Activated CD8-positive, alpha-beta T cell treated with anti-CD3 and anti-CD28 coated beads, Interleukin-2, amount 10 ng/mL, durations not matched to agents 7 days and 5 days (primary cell): ENCODE measurements around the gene PREX1. TPM values are rescaled to one million over a fixed set of nuclear protein-coding genes. Genes with fewer than 3 reads are reported as not detected.
A peak's percentile ranks its signal among the peaks of the same experiment; 100 is the strongest.

Experiments
- ATAC-seq: fragments of 150-1000 bp; cut with Tn5 transposase; one replicate; pipeline ENCODE4 v1.10.0; 2021; ENCODE audit warnings: moderate library complexity
- CTCF ChIA-PET: fragments of 350-600 bp; sonication (Branson Sonifier 250); formaldehyde crosslinking; loops from one replicate; lab custom pipeline; 2021; ENCODE audit warnings: antibody characterized with exemption; lab: Charles Lee
- POLR2A ChIA-PET: fragments of 350-600 bp; sonication (Branson Sonifier 250); formaldehyde crosslinking; loops from one replicate; lab custom pipeline; 2021; ENCODE audit warnings: antibody characterized with exemption; lab: Charles Lee
- DNase-seq: peaks from one replicate; pipeline ENCODE4 v3.0.0-alpha.2; 2020
- H3K27ac Mint-ChIP-seq: one replicate; pipeline ENCODE4 v1.8.0; 2021; ENCODE audit warnings: mild to moderate bottlenecking, mixed read lengths
- H3K27me3 Mint-ChIP-seq: one replicate; pipeline ENCODE4 v1.8.0; 2021; ENCODE audit warnings: low read depth, mixed read lengths
- H3K36me3 Mint-ChIP-seq: one replicate; pipeline ENCODE4 v1.8.0; 2021; ENCODE audit warnings: low read depth, mixed read lengths
- H3K4me1 Mint-ChIP-seq: one replicate; pipeline ENCODE4 v1.8.0; 2021; ENCODE audit warnings: low read depth, mixed read lengths
- H3K4me3 Mint-ChIP-seq: one replicate; pipeline ENCODE4 v1.8.0; 2021; ENCODE audit warnings: mild to moderate bottlenecking, mixed read lengths
- H3K9me3 Mint-ChIP-seq: one replicate; pipeline ENCODE4 v1.8.0; 2022; ENCODE audit warnings: mixed read lengths; ENCODE audit not compliant: insufficient read depth
- total RNA-seq, 2 experiments: library from RNA; stranded (reverse); gene quantifications; one replicate each; pipeline ENCODE4 v1.2.3, GENCODE V29; 2021

The PREX1 gene
- total RNA-seq, 2 experiments from 2014 or later = 146 to 152 TPM

- peak overlapping the region; percentile 12 for H3K4me3 Mint-ChIP-seq
- H3K27ac Mint-ChIP-seq = peak overlapping the region; percentile 89
- CTCF ChIA-PET = interaction anchor here (1.0 to 1.4 kb wide), 3 partner anchors 11 to 91 kb away, joined by 3 to 5 read pairs (median 5); no protein-coding TSS in a partner anchor
- H3K27me3 Mint-ChIP-seq = no peaks in the 10 kb centered on the region
- peaks cover 88% of the 10 kb centered on the region for H3K4me1 Mint-ChIP-seq
- DNase-seq (no peak), ATAC-seq (no peak)
- no peaks in the 10 kb centered on the region for H3K9me3 Mint-ChIP-seq
- H3K36me3 Mint-ChIP-seq = peaks cover 89% of the 10 kb centered on the region
- POLR2A ChIA-PET = interaction anchor here (0.6 to 1.8 kb wide), 3 partner anchors 10 to 93 kb away, joined by 3 to 5 read pairs (median 4); no protein-coding TSS in a partner anchor
Observed at GRCh38 chr20:48735112-48735511, 92.7 kb downstream of the PREX1 start.

DNA sequence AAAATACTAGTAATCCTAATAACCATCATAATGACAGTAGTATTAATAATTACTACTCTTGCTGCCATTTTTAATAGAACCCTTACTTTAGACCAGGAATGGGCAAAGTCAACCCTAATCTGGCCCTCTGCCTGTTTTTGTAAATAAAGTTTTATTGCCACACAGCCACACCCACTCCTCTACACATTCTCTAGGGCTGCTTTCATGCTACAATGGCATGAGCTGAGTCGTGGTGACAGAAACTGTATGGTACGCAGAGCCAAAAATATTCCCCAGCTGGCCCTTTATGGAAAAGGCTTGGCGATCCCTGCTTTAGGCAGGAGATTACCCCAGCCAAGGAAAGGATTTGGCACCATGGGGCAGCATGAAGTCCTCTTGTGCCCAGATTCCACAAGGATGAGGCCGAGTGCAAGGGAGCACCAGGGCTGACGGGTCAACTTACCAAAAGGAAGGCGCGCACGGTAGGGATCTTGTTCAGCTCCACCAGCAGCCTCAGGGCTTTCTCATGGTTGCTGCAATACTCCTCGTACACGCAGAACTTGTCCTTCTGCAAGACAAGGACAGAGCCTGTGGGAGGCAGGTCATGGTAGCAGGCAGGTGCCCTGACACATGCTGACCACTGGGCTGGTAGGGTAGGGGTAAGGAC, 93.6 kb downstream of the PREX1 start:
- H3K36me3 Mint-ChIP-seq = peaks cover 89% of the 10 kb centered on the region
- ChIA-PET POLR2A (interaction anchor here (1.4 kb wide), 1 partner anchor 9 kb away, joined by 4 read pairs; no protein-coding TSS in a partner anchor), CTCF (interaction anchor here (1.4 kb wide), 1 partner anchor 92 kb away, joined by 5 read pairs; no protein-coding TSS in a partner anchor)
- DNase-seq (no peak), ATAC-seq (no peak)
- peaks cover 88% of the 10 kb centered on the region for H3K4me1 Mint-ChIP-seq
- H3K4me3 Mint-ChIP-seq = no peak overlapping the region
- no peak overlapping the region for H3K27ac Mint-ChIP-seq
- H3K9me3 Mint-ChIP-seq = no peaks in the 10 kb centered on the region
- no peaks in the 10 kb centered on the region for H3K27me3 Mint-ChIP-seq

- H3K9me3 Mint-ChIP-seq = no peaks in the 10 kb centered on the region
- H3K4me3 Mint-ChIP-seq = no peak overlapping the region
- H3K36me3 Mint-ChIP-seq = peaks cover 90% of the 10 kb centered on the region
- no peak for ATAC-seq
- H3K27me3 Mint-ChIP-seq = no peaks in the 10 kb centered on the region
- ChIA-PET CTCF (no interaction called here), POLR2A (no interaction called here)
- peak overlapping the region; percentile 50 for H3K27ac Mint-ChIP-seq
- H3K4me1 Mint-ChIP-seq = peaks cover 86% of the 10 kb centered on the region
- DNase-seq = no peak
Observed at GRCh38 chr20:48733296-48733790, 94.5 kb downstream of the PREX1 start.

DNA sequence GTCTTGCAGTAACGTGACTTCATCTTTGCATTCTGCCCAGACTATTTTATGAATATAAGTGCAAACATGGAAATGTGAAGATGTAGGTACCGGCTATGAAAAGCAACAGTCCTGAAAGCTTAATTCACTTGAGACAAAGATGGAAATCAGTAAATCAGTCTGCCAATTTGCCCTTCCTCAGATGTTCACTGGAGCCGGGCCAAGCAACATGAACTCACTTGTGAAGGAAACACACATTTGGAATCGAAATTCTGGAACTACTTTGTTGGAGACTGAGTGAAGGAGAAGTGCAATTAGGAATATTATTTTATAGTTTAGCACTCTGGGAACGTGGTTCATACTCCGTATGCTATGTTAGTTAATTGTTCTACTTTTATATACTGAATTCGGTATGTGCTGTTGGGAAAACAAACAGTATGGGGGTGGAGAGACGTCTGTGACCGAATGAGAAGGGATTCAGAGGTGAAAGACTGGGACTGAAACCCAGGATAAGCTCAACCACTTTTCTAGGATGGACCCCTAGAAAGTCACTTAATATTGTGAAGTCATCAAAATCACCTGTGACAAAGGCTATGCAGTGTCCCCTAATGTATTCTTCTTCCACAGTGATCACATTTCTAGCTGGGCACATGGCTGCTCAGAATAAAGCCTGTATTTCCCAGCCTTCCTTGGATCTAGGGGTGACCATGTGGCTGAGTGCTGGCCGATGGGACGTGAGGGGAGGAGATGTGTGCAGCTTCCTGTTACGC, 95.5 kb downstream of the PREX1 start:
- Mint-ChIP-seq H3K4me3 (no peak overlapping the region), H3K9me3 (no peaks in the 10 kb centered on the region), H3K4me1 (peaks cover 82% of the 10 kb centered on the region), H3K27ac (no peak overlapping the region), H3K36me3 (peaks cover 87% of the 10 kb centered on the region), H3K27me3 (no peaks in the 10 kb centered on the region)
- ChIA-PET POLR2A (no interaction called here), CTCF (no interaction called here)
- DNase-seq = no peak
- ATAC-seq = no peak

DNA sequence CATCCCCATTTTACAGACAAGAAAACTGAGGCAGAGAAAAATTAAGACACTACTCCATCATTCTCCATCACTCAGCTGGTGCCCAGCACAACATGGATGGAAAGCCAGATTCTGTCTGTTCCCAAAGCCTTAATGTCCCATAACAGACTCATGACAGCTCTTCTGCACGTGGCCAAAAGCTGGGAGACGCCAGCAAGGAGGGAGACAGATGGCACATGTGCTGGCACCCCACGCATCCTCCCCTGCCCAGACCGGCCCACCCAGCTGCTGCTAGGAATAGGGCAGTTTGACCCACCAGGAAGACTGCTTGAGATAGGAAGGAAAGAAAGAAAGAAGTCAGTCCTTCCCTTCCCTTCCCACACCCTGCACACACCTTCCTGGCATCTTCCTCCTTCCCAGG, 96.3 kb downstream of the PREX1 start:
- peaks cover 79% of the 10 kb centered on the region for H3K4me1 Mint-ChIP-seq
- H3K4me3 Mint-ChIP-seq = no peak overlapping the region
- no peaks in the 10 kb centered on the region for H3K27me3 Mint-ChIP-seq
- ATAC-seq (no peak), DNase-seq (no peak)
- no peak overlapping the region for H3K27ac Mint-ChIP-seq
- no peaks in the 10 kb centered on the region for H3K9me3 Mint-ChIP-seq
- POLR2A ChIA-PET = no interaction called here
- CTCF ChIA-PET = no interaction called here
- peaks cover 85% of the 10 kb centered on the region for H3K36me3 Mint-ChIP-seq

GRCh38 chr20:48730977-48731376, 96.8 kb downstream of the PREX1 start:
- H3K36me3 Mint-ChIP-seq = peaks cover 85% of the 10 kb centered on the region
- H3K27me3 Mint-ChIP-seq = no peaks in the 10 kb centered on the region
- H3K4me3 Mint-ChIP-seq = no peak overlapping the region
- ChIA-PET POLR2A (interaction anchor here (0.6 kb wide), 2 partner anchors 7 to 213 kb away, joined by 3 read pairs; no protein-coding TSS in a partner anchor), CTCF (no interaction called here)
- peak overlapping the region; percentile 33 for H3K27ac Mint-ChIP-seq
- ATAC-seq (no peak), DNase-seq (no peak)
- peaks cover 79% of the 10 kb centered on the region for H3K4me1 Mint-ChIP-seq
- no peaks in the 10 kb centered on the region for H3K9me3 Mint-ChIP-seq

DNA sequence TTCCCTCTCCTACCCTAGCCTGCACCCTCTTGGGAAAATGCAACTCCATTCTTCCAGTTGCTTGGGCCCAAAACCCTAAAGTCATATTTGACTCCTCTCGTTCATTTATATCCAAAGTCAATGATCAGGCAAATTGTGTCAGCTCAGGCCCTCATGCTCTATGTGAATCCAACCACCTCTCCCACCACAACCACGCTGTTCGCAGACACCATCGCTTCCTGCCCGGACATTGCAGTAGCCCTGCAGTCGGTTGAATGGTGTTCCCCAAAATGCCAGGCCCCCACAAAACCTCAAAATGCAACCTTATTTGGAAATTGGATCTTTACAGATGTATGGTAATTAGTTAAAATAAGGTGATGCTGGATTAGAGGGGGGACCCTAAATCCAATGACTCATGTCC, 98.3 kb downstream of the PREX1 start:
- peaks cover 88% of the 10 kb centered on the region for H3K36me3 Mint-ChIP-seq
- no peak for ATAC-seq
- no peaks in the 10 kb centered on the region for H3K27me3 Mint-ChIP-seq
- no peak overlapping the region for H3K4me3 Mint-ChIP-seq
- POLR2A ChIA-PET = no interaction called here
- H3K9me3 Mint-ChIP-seq = no peaks in the 10 kb centered on the region
- H3K27ac Mint-ChIP-seq = peak overlapping the region; percentile 44
- DNase-seq = no peak
- CTCF ChIA-PET = no interaction called here
- H3K4me1 Mint-ChIP-seq = peaks cover 78% of the 10 kb centered on the region

- no peak for ATAC-seq
- peaks cover 79% of the 10 kb centered on the region for H3K4me1 Mint-ChIP-seq
- no peaks in the 10 kb centered on the region for H3K9me3 Mint-ChIP-seq
- peak overlapping the region; percentile 22 for H3K27ac Mint-ChIP-seq
- ChIA-PET POLR2A (no interaction called here), CTCF (interaction anchor here (1.1 kb wide), 1 partner anchor 10 kb away, joined by 4 read pairs; no protein-coding TSS in a partner anchor)
- no peak for DNase-seq
- no peaks in the 10 kb centered on the region for H3K27me3 Mint-ChIP-seq
- no peak overlapping the region for H3K4me3 Mint-ChIP-seq
- peaks cover 87% of the 10 kb centered on the region for H3K36me3 Mint-ChIP-seq
Observed at GRCh38 chr20:48728042-48728825, 99.6 kb downstream of the PREX1 start.

DNA sequence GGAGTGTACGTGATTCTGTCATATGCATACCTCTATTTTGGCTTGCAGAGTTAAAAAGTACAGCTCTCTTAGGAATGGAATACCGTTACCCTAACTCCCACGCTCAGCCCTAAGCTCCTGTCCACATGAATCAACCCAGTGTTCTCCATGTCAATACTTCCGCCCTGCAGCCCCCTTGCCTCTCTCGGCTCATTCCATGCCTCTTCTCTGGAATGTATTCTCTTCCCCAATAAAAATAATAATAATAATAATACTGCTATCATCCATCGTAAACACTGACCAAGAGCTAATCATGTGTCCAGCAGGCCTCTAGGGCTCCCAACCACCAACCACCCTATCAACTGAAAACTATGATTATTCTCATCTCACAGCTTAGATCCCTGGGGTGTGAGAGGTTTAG, 100.6 kb downstream of the PREX1 start:
- Mint-ChIP-seq H3K9me3 (no peaks in the 10 kb centered on the region), H3K4me1 (peaks cover 81% of the 10 kb centered on the region), H3K4me3 (no peak overlapping the region), H3K27ac (no peak overlapping the region), H3K36me3 (peaks cover 81% of the 10 kb centered on the region), H3K27me3 (no peaks in the 10 kb centered on the region)
- no peak for ATAC-seq
- POLR2A ChIA-PET = no interaction called here
- CTCF ChIA-PET = interaction anchor here (1.0 kb wide), 1 partner anchor 179 kb away, joined by 3 read pairs; no protein-coding TSS in a partner anchor
- no peak for DNase-seq

GRCh38 chr20:48725555-48725991, 102.2 kb downstream of the PREX1 start:
- Mint-ChIP-seq H3K9me3 (no peaks in the 10 kb centered on the region), H3K36me3 (peaks cover 83% of the 10 kb centered on the region), H3K27me3 (no peaks in the 10 kb centered on the region), H3K27ac (peak overlapping the region; percentile 78), H3K4me3 (no peak overlapping the region), H3K4me1 (peaks cover 86% of the 10 kb centered on the region)
- ATAC-seq (peak; percentile 38), DNase-seq (no peak)
- CTCF ChIA-PET = interaction anchor here (1.1 kb wide), 1 partner anchor 12 kb away, joined by 3 read pairs; no protein-coding TSS in a partner anchor
- POLR2A ChIA-PET = interaction anchor here (1.1 kb wide), 1 partner anchor 14 kb away, joined by 5 read pairs; no protein-coding TSS in a partner anchor

DNA sequence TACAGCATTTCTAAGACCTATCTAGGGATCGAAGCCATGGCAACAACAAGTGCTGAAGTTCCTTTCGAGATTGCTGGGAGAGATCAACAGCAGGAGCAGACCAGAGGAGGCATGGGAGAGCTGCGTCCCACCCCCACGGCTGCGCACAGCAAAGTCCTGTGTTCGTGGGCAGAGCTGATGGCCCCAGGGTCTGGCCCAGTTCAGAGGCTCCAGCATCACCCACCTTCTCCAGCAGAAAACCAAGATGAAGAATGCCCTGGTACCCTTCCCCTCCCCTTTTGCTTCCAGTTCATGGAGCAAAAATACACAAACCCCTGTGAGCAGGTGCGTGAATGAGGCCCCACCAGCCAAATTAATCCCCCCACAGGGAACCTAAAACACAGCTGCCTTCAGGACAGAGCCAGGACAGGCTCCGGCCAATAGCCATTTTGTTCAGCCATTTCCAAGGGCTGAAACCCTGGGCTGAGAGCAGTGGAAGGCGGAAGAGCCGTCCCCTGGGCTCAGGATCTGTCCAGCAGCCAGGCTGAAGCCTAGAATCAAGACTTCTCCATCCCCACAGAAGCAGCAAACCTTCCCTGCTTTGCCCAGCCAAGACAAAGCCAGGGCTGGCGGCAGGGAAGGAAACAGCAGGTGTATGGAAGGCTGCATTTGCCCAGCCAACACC, 102.8 kb downstream of the PREX1 start:
- ATAC-seq (no peak), DNase-seq (no peak)
- peak overlapping the region; percentile 78 for H3K27ac Mint-ChIP-seq
- ChIA-PET POLR2A (interaction anchor here (0.8 to 1.1 kb wide), 2 partner anchors 10 to 14 kb away, joined by 4 to 5 read pairs; no protein-coding TSS in a partner anchor), CTCF (interaction anchor here (1.1 kb wide), 2 partner anchors 10 to 13 kb away, joined by 3 read pairs; no protein-coding TSS in a partner anchor)
- no peaks in the 10 kb centered on the region for H3K9me3 Mint-ChIP-seq
- H3K4me1 Mint-ChIP-seq = peaks cover 87% of the 10 kb centered on the region
- no peaks in the 10 kb centered on the region for H3K27me3 Mint-ChIP-seq
- H3K36me3 Mint-ChIP-seq = peaks cover 83% of the 10 kb centered on the region
- H3K4me3 Mint-ChIP-seq = no peak overlapping the region
